GM21786 (cell line): ENCODE measurements around the gene CCDC63.
"Not testable (repeated sequence)": the region's sequence is repeated elsewhere in the genome, so short reads cannot be mapped to it uniquely, and the experiment has no call there.

Experiments
- ATAC-seq: cut with Tn5 transposase; IDR thresholded peaks from one replicate; pipeline ENCODE4 v1.9.1; 2021; ENCODE audit not compliant: unreplicated experiment

The CCDC63 gene

DNA sequence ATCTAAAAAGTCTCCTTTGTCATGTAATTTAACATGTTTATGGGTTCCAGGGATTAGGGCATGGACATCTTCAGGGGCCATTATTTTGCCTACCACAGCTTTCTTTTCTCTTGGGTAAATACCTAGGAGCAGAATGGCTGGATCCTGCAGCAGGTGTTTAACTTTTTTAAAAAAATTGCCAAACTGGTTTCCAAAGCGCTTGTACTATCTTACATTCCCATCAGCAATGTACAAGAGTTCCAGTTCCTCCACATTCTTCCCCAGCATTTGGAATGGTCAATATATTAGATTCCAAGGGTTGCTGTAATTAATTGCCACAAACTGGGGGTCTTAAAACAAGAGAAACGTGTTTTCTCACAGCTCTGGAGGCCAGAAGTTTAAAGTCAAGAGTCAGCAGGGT, 101.3 kb downstream of the CCDC63 start:
- no peak for ATAC-seq

DNA sequence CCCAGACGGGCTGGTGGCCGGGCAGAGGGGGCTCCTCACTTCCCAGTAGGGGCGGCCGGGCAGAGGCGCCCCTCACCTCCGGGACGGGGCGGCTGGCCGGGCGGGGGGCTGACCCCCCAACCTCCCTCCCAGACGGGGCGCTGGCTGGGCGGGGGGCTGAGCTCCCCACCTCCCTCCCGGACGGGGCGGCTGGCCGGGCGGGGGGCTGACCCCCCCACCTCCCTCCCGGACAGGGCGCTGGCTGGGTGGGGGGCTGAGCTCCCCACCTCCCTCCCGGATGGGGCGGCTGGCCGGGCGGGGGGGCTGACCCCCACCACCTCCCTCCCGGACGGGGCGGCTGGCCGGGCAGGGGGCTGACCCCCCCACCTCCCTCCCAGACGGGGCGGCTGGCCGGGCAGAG, 103.7 kb downstream of the CCDC63 start:
- not testable (repeated sequence) for ATAC-seq

DNA sequence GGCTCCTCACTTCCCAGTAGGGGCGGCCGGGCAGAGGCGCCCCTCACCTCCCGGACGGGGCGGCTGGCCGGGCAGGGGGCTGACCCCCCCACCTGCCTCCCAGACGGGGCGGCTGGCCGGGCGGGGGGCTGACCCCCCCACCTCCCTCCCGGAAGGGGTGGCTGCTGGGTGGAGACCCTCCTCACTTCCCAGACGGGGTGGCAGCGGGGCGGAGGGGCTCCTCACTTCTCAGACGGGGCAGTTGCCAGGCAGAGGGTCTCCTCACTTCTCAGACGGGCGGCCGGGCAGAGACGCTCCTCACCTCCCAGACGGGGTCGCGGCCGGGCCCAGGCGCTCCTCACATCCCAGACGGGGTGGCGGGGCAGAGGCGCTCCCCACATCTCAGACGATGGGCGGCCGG, 104.1 kb downstream of the CCDC63 start:
- not testable (repeated sequence) for ATAC-seq
